Pancreas (tissue), 10 donors: ENCODE results near the gene SFTA2. TPM values are rescaled to one million over a fixed set of nuclear protein-coding genes. Genes with fewer than 3 reads are reported as not detected.

Source experiments
- ATAC-seq, 4 donors: fragments of 200-7000 bp; cut with Tn5 transposase; one replicate each; pipeline versions ENCODE4 v1.8.0 to v1.9.1; 2020; ENCODE audit warnings: mild to moderate bottlenecking in 4 of 4, moderate library complexity in 4 of 4
- DNase-seq, 6 donors: peaks; one replicate each; pipeline ENCODE4 v3.0.0-alpha.2; 2020
- FAIRE-seq: peaks from 2 replicates; lab custom pipeline; 2012; peaks lifted over from hg19 to GRCh38; lab: Jason Lieb, UNC
- H3K27ac ChIP-seq, 4 donors: fragments of 200-600 bp; sonication (generic); 1 replicate in 3 of 4; 2 replicates in 1 of 4; pipeline versions ENCODE4 v1.5.0 to v1.8.0; 2020
- H3K27me3 ChIP-seq, 4 donors: fragments of 200-600 bp; one replicate each; pipeline ENCODE4 v1.8.0; 2021
- H3K36me3 ChIP-seq, 3 donors: fragments of 200-600 bp; sonication (generic) in 1 of 3; one replicate each; pipeline versions ENCODE4 v1.5.0 to v1.8.0; 2020 to 2021
- H3K4me1 ChIP-seq, 3 donors: fragments of 200-600 bp; one replicate each; pipeline ENCODE4 v1.8.0; 2021
- H3K4me3 ChIP-seq, 4 donors: fragments of 200-600 bp; sonication (generic) in 2 of 4; one replicate each; pipeline versions ENCODE4 v1.5.0 to v1.8.0; 2020 to 2021
- H3K9me3 ChIP-seq, 4 donors: fragments of 200-600 bp; one replicate each; pipeline ENCODE4 v1.8.0; 2021
- CTCF ChIP-seq, 4 donors: fragments of 200-600 bp; sonication (generic) in 3 of 4; IDR thresholded peaks; one replicate each; pipeline versions ENCODE4 v1.5.0 to v1.8.0; 2021; ENCODE audit warnings: antibody characterized with exemption in 4 of 4
- WGBS, 2 donors: extraction: QIAGEN DNeasy Blood & Tissue Kit; methylation state at CpG; one replicate each; pipeline ENCODE4 v1.1.7; 2013; 5-methylcytosine and 5-hydroxymethylcytosine counted together
- intact Hi-C, 3 donors: fragments of 100-400 bp; cut with DNase I; formaldehyde crosslinking; loops; one replicate each; pipeline versions ENCODE4 v1.11.1 to v1.14.2; 2022
- polyA plus RNA-seq, 2 donors: library from polyadenylated mRNA; stranded (reverse); fragments of 200-250 nt; gene quantifications; one replicate each; pipeline ENCODE4 v1.2.3, GENCODE V29; 2013
- total RNA-seq, 6 donors: library from RNA; stranded (reverse); fragmentation: NEBNext Ultra II Directional in 4 of 6; extraction: Animal tissue kit (Norgen Biotek cat#: 25700) in 4 of 6; gene quantifications; one replicate each; pipeline versions ENCODE4 v1.2.1 to v1.2.4, GENCODE V29; 2021 to 2023
- donor health status: healthy with polysubstance abuse.
- donor health status: DM: no; HTN: no; CAD: no; lungs with moderate emphysema.
- donor health status: DM: no; HTN: no; CAD: no.
- donor health status: control.
- donor health status: control.
- donor health status: Bipolar disorder and iron deficiency.
- donor health status: DM: yes; HTN: yes; CAD: no.
- donor health status: DM: no; HTN: no; CAD: no.
- donor health status: DM: no; HTN: no; CAD: no.
- donor health status: DM: yes; HTN: yes; CAD: no.

SFTA2 gene
- total and polyA plus RNA-seq, 8 donors = 0.83 to 22.9 (median 3.1) TPM

- ATAC-seq = peak; percentile 84 to 94 (median 90)
- Histone ChIP-seq H3K4me1 (peaks cover 0 to 3% (median 0%) of the 10 kb centered on the region in 3 donors), H3K27me3 (peaks cover 0 to 4% (median 0%) of the 10 kb centered on the region in 4 donors), H3K4me3 (peak overlapping the region; percentile 4 to 45 (median 20)), H3K27ac (no peak overlapping the region), H3K36me3 (no peaks in the 10 kb centered on the region), H3K9me3 (no peaks in the 10 kb centered on the region)
- WGBS, 2 donors = 13 to 17% methylated on average over 41 to 46 of the region's 46 CpGs
- TF ChIP-seq CTCF (IDR thresholded peaks at IDR 0.05) = no peak
- intact Hi-C loops = no loop called here
- FAIRE-seq = no peak
- DNase-seq = peak in 5 of 6 donors; percentile 54 to 81 (median 72)
Observed at GRCh38 chr6:30955367-30956042, 23.5 kb upstream of the SFTA2 start.

GRCh38 chr6:30954631-30955366, 22.8 kb upstream of the SFTA2 start:
- TF ChIP-seq CTCF (IDR thresholded peaks at IDR 0.05) = no peak
- intact Hi-C loops = no loop called here
- no peaks in the 10 kb centered on the region for H3K36me3 ChIP-seq
- H3K27me3 ChIP-seq = peaks cover 0 to 4% (median 0%) of the 10 kb centered on the region in 4 donors
- no peak for DNase-seq
- H3K9me3 ChIP-seq = no peaks in the 10 kb centered on the region
- peak overlapping the region; percentile 4 to 45 (median 20) for H3K4me3 ChIP-seq
- FAIRE-seq = no peak
- ATAC-seq = peak; percentile 30 to 47 (median 38)
- WGBS, 2 donors = 57 to 69% methylated on average over 9 of the region's 9 CpGs
- H3K4me1 ChIP-seq = peaks cover 0 to 3% (median 0%) of the 10 kb centered on the region in 3 donors
- no peak overlapping the region for H3K27ac ChIP-seq

- ATAC-seq (no peak), DNase-seq (no peak), FAIRE-seq (no peak)
- no peak overlapping the region for H3K27ac ChIP-seq
- H3K36me3 ChIP-seq = no peaks in the 10 kb centered on the region
- H3K4me3 ChIP-seq = no peak overlapping the region
- no peaks in the 10 kb centered on the region for H3K9me3 ChIP-seq
- no peaks in the 10 kb centered on the region for H3K27me3 ChIP-seq
- no peak for TF ChIP-seq CTCF (IDR thresholded peaks at IDR 0.05)
- H3K4me1 ChIP-seq = peaks cover 0 to 3% (median 0%) of the 10 kb centered on the region in 3 donors
- intact Hi-C loops = no loop called here
- WGBS, 2 donors = 78 to 83% methylated on average over 5 of the region's 5 CpGs
Observed at GRCh38 chr6:30951907-30952469, 20.0 kb upstream of the SFTA2 start.

GRCh38 chr6:30948811-30949210, 16.8 kb upstream of the SFTA2 start:
- H3K36me3 ChIP-seq = no peaks in the 10 kb centered on the region
- FAIRE-seq = no peak
- WGBS, 2 donors = 90 to 93% methylated on average over 6 of the region's 6 CpGs
- no peak overlapping the region for H3K4me3 ChIP-seq
- no peak overlapping the region for H3K27ac ChIP-seq
- DNase-seq = no peak
- ATAC-seq = no peak
- no peaks in the 10 kb centered on the region for H3K27me3 ChIP-seq
- intact Hi-C loops = no loop called here
- H3K4me1 ChIP-seq = no peaks in the 10 kb centered on the region
- H3K9me3 ChIP-seq = no peaks in the 10 kb centered on the region
- TF ChIP-seq CTCF (IDR thresholded peaks at IDR 0.05) = no peak
